ENCODE results near the gene MAPK12.

Gene MAPK12

DNA sequence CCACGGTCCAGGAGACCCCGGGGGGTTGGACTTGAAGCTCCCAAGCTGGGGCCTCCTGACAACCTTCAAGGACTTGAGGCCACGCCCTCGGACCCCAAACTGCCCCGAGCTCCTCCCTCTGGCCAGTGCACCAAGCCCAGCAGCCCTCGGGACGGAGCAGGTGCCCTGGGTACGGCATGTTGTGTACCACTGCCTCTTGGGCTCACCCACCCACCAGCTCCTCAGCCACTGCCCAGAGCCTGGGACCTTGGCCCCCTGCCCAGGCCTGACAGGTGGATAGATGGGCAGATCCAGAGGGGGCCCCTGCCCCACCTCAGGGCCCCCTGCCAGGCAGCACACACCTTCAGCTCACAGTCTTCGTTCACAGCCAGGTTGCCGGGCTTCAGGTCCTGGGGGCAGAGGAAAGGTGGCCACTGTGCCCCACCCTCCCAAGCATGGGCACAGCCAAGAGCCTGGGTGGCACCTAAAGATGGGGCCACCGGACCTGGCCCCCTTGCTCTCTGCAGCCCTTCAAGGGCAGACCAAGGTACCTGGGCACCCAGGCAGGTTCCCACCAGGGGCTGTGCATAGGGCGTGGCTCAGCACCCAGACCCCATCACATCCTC is 5.1 kb downstream of the MAPK12 start:
- no peaks in the 10 kb centered on the region for H3K27me3 Mint-ChIP-seq
- no peaks in the 10 kb centered on the region for H3K9me3 Mint-ChIP-seq (ENCODE audit: low read depth)
- no peak overlapping the region for H3K4me3 Mint-ChIP-seq
- H3K36me3 Mint-ChIP-seq = no peaks in the 10 kb centered on the region
- no peak overlapping the region for H3K27ac Mint-ChIP-seq
- no peaks in the 10 kb centered on the region for H3K4me1 Mint-ChIP-seq (ENCODE audit: low read depth)

DNA sequence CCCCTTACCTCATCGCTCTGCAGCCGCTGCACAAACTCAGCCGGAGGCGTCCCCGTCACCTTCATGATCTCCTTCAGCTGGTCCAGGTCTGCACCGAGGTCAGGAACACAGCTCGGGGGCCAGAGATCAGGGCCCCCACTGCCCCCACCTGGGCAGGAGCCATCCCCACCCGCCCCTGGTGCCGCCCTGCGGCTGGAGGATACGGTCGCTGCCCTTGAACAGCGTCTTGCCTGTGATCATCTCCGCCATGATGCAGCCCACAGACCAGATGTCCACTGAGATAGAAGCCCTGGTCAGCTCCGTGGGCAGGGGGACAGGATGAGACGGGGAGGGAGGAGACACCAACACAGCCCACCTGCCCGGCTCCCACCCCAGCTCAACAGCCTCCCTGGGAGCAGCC is 5.9 kb downstream of the MAPK12 start:
- Mint-ChIP-seq H3K27ac (no peak overlapping the region), H3K36me3 (no peaks in the 10 kb centered on the region), H3K4me1 (ENCODE audit: low read depth) (no peaks in the 10 kb centered on the region), H3K27me3 (no peaks in the 10 kb centered on the region), H3K9me3 (ENCODE audit: low read depth) (no peaks in the 10 kb centered on the region), H3K4me3 (no peak overlapping the region)

DNA sequence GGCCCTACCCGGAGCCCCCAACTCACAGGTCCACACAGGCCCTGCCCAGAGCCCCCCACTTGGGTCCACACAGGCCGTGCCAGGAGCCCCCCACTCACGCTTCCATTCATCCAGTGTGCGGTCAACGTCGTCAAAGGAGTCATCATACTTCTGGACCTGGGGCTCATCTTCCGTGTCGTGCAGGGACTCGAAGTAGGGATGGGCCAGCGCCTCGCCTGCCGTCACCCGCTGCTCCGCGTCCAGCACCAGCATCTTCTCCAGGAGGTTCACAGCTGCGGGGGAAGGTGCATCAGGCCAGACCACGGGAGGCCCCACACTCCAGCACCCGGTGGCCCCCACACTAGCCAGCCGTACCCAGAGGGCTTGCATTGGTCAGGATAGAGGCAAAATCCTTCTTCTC is 6.4 kb downstream of the MAPK12 start:
- Mint-ChIP-seq H3K27ac (no peak overlapping the region), H3K4me3 (no peak overlapping the region), H3K4me1 (ENCODE audit: low read depth) (peaks cover 4% of the 10 kb centered on the region)

GRCh38 chr22:50253941-50254340 is 7.5 kb downstream of the MAPK12 start:
- Mint-ChIP-seq H3K36me3 (no peaks in the 10 kb centered on the region), H3K4me1 (ENCODE audit: low read depth) (peaks cover 4% of the 10 kb centered on the region), H3K4me3 (no peak overlapping the region), H3K27me3 (no peaks in the 10 kb centered on the region), H3K27ac (no peak overlapping the region), H3K9me3 (ENCODE audit: low read depth) (no peaks in the 10 kb centered on the region)

More for the DNA sequence above, 6.4 kb downstream of the MAPK12 start:
- no peaks in the 10 kb centered on the region for H3K9me3 Mint-ChIP-seq (ENCODE audit: low read depth)
- no peaks in the 10 kb centered on the region for H3K36me3 Mint-ChIP-seq
- no peaks in the 10 kb centered on the region for H3K27me3 Mint-ChIP-seq

DNA sequence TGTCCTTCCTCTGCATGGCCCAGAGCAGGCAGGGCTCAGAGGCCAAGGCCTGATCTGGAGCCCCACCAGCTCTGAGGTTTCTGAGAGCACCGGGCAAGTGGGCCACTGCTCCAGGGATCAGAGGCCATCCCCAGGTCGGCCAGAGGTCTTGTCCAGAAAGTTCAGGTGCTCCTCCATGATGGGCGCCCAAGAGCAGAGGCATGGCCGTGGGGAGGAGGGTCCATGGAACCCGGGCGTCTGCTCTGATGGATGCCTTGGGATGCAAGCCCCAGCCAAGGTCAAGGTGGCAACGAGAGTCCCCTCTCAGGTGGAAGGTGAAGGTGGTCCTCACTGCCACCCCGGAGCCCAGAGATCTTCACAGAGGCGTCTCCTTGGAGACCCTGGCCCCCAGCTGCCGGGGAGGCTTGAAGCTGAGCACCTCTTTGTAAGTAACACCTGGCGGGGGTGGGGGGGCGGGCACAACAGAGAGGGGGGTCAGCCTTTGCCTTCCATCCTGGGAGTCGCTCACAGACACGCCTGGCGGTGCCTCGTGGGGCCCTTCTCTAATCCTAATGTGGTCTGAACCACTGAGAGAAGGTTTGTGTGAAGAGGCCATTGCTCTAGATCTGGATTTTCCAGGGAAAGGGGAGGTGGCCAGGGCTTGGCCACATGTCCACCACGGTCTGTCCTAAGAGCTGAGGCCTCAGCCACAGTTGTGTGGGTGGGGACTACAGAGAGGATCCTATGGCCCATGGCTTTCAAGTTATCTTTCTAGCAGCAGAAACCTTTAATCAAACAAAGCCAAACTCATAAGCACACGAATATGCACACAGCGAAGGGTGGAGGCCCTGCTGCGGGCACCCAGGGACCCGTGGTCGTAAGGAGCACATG is 8.2 kb downstream of the MAPK12 start:
- Mint-ChIP-seq H3K4me3 (no peak overlapping the region), H3K9me3 (ENCODE audit: low read depth) (no peaks in the 10 kb centered on the region), H3K27ac (no peak overlapping the region), H3K27me3 (no peaks in the 10 kb centered on the region), H3K4me1 (ENCODE audit: low read depth) (peaks cover 4% of the 10 kb centered on the region), H3K36me3 (no peaks in the 10 kb centered on the region)

DNA sequence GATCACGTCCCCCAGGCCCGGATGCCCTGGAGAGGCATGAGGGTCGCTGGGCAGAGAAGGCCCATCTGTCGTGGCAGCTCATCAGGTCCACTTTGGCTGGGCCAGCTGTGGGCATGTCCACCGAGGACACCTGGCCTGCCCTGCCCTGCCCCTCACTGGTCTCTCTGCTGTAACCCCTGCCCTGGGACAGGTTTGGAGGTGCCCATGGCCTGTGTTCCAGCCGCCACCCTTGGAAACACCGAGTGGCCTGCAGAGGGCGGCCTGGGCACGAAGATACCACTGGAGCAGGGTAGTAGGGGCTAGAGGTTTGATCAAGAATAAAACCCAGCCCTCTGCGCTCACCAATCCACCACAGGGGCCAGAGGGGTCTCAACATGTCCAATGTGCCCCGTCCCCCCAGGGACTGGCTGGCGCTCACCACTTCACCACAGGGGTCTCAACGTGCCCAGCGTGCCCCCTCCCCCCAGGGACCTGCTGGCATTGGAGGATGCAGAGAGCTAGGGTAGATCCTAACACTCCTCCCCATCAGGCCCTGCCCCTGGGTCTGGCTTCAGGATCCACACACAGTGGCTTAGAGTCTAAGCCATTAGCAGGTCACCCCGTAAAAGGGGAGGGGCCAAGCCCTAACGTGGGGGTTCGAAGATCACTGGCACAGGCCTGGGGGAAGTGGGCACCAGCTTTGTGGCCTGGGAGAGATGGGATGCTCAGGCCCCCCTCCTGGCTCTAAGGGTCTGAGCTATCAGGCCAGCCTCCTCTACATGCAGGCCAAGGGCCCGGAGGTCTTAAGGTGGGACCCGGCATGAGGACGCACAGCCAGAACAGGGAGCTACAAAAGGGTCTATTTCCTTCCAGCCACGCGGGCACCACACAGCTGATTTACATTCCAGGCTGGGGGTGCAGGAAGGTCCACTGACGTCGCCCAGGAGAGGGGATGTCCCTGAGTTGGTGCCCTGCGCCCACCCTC is 9.1 kb downstream of the MAPK12 start:
- Mint-ChIP-seq H3K9me3 (ENCODE audit: low read depth) (no peaks in the 10 kb centered on the region), H3K36me3 (no peaks in the 10 kb centered on the region), H3K27me3 (no peaks in the 10 kb centered on the region), H3K4me1 (ENCODE audit: low read depth) (peaks cover 4% of the 10 kb centered on the region), H3K4me3 (peak overlapping the region; percentile 56), H3K27ac (no peak overlapping the region)

- H3K4me1 Mint-ChIP-seq (ENCODE audit: low read depth) = peaks cover 4% of the 10 kb centered on the region
- peak overlapping the region; percentile 56 for H3K4me3 Mint-ChIP-seq
- H3K9me3 Mint-ChIP-seq (ENCODE audit: low read depth) = no peaks in the 10 kb centered on the region
- H3K36me3 Mint-ChIP-seq = no peaks in the 10 kb centered on the region
- no peaks in the 10 kb centered on the region for H3K27me3 Mint-ChIP-seq
- no peak overlapping the region for H3K27ac Mint-ChIP-seq
These were observed 9.9 kb downstream of the MAPK12 start for GRCh38 chr22:50251477-50252081.

GRCh38 chr22:50250555-50251476 is 10.7 kb downstream of the MAPK12 start, which contains the start of gene HDAC10:
HDAC10 (minus strand) TSS chr22:50251265; CDS start chr22:50251032, 233 bp downstream.
- H3K4me1 Mint-ChIP-seq (ENCODE audit: low read depth) = peaks cover 4% of the 10 kb centered on the region
- peak within 1 kb of the TSS; percentile 61 for H3K27ac Mint-ChIP-seq
- no peaks in the 10 kb centered on the region for H3K27me3 Mint-ChIP-seq
- no peaks in the 10 kb centered on the region for H3K9me3 Mint-ChIP-seq (ENCODE audit: low read depth)
- H3K36me3 Mint-ChIP-seq = no peaks in the 10 kb centered on the region
- peak within 1 kb of the TSS; percentile 81 for H3K4me3 Mint-ChIP-seq

GRCh38 chr22:50250249-50250554 is 11.3 kb downstream of the MAPK12 start:
- Mint-ChIP-seq H3K4me1 (ENCODE audit: low read depth) (peaks cover 4% of the 10 kb centered on the region), H3K36me3 (no peaks in the 10 kb centered on the region), H3K27me3 (no peaks in the 10 kb centered on the region), H3K27ac (no peak overlapping the region), H3K4me3 (peak overlapping the region; percentile 81), H3K9me3 (ENCODE audit: low read depth) (no peaks in the 10 kb centered on the region)

GRCh38 chr22:50249341-50250248 is 11.9 kb downstream of the MAPK12 start:
- no peaks in the 10 kb centered on the region for H3K27me3 Mint-ChIP-seq
- H3K4me3 Mint-ChIP-seq = peak overlapping the region; percentile 81
- H3K36me3 Mint-ChIP-seq = peaks cover 2% of the 10 kb centered on the region
- H3K9me3 Mint-ChIP-seq (ENCODE audit: low read depth) = no peaks in the 10 kb centered on the region
- H3K4me1 Mint-ChIP-seq (ENCODE audit: low read depth) = peaks cover 6% of the 10 kb centered on the region
- H3K27ac Mint-ChIP-seq = no peak overlapping the region

DNA sequence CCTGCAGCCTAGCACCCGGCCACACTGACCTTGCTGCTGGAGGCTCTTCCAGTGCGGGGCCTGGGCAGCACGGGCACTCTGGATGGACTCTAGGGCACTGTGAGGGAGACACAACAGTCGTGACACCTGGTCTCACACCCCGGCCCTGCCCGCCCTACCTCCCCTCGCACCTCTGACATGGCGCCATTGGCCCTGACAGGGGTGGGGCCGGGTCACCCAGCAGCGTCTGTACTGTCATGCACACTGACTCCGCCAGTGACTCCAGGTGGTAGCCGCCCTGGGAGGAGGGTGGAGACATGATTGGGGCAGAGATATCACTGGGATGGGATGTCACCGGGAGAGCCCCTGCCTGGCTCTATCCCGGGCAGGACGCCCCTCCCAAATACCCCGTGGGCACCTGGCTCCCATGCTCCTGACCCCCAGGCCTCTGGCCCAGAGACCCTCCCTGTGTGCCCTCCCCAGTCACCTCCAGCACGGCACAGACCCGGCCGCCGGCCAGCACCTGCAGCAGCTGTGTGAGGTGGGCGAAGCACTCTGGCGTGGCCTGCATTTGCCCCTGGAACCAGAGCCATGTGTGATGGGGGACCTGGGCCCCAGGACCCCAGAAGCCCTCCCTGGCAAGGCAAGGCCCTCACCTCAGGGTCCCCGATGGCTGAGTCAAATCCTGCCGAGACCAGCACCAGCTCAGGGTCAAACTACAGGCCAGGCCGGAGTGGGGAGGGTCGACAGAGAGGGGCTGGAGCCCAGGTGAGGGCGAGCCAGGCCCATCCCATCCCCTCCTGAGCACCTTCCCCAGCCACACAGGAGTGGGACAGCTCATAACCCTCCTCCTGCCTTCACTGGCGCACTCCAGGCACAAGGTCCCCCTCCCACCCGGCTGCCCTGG is 13.0 kb downstream of the MAPK12 start:
- H3K27ac Mint-ChIP-seq = no peak overlapping the region
- no peak overlapping the region for H3K4me3 Mint-ChIP-seq
- peaks cover 8% of the 10 kb centered on the region for H3K4me1 Mint-ChIP-seq (ENCODE audit: low read depth)
- H3K36me3 Mint-ChIP-seq = peaks cover 2% of the 10 kb centered on the region
- H3K27me3 Mint-ChIP-seq = no peaks in the 10 kb centered on the region
- no peaks in the 10 kb centered on the region for H3K9me3 Mint-ChIP-seq (ENCODE audit: low read depth)

DNA sequence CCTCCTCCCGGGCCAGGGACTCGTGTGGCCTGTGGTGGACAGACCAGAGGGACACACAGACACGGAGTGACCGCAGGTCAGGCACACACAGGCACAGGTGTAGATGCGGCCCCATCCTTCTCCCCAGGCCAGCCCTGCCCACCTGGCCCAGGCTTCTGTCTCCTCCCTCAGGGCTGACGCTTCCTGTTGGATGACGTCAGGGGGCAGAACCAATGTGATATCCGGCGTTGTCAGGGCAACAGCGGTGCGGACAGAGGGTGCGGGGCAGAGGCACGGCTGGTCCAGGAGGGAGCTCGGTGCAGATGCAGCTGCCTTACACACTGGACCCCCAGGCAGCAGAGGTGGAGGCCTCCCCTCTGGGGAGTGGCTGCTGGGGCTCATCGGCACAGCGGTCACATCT is 13.7 kb downstream of the MAPK12 start:
- Mint-ChIP-seq H3K4me3 (no peak overlapping the region), H3K9me3 (ENCODE audit: low read depth) (no peaks in the 10 kb centered on the region), H3K4me1 (ENCODE audit: low read depth) (peaks cover 9% of the 10 kb centered on the region), H3K36me3 (peaks cover 2% of the 10 kb centered on the region), H3K27me3 (no peaks in the 10 kb centered on the region), H3K27ac (no peak overlapping the region)

Data from activated naive CD8-positive, alpha-beta T cell (primary cell).